Panc1 (cell line): ENCODE results near the gene ATP2B2. TPM values are rescaled to one million over a fixed set of nuclear protein-coding genes. Genes with fewer than 3 reads are reported as not detected.

Experiments used
- ATAC-seq: fragments of 200-7000 bp; cut with Tn5 transposase; 2 replicates; pipeline ENCODE4 v1.9.1; 2020; ENCODE audit warnings: mild to moderate bottlenecking, moderate library complexity
- BruUV-seq: library from RNA; stranded (reverse); fragments of 400-500 nt; replicated peaks from 2 replicates; lab custom pipeline; 2021; lab: Mats Ljungman, UMichigan
- CTCF ChIA-PET: fragments of 300-600 bp; sonication (Branson Sonifier 250); formaldehyde crosslinking; loops from one replicate; lab custom pipeline; 2022; ENCODE audit warnings: antibody characterized with exemption; lab: Charles Lee
- POLR2A ChIA-PET: fragments of 300-600 bp; sonication (Branson Sonifier 250); formaldehyde crosslinking; loops from one replicate; lab custom pipeline; 2022; ENCODE audit warnings: antibody characterized with exemption; lab: Charles Lee
- DNase-seq: peaks from one replicate; pipeline ENCODE4 v3.0.0-alpha.2; 2010; ENCODE audit warnings: low read depth, low spot score
- H3K27ac ChIP-seq: 2 replicates; pipeline ENCODE4 v1.5.1; 2011; ENCODE audit warnings: mild to moderate bottlenecking, low read length, inconsistent platforms
- H3K27me3 ChIP-seq: fragments of 200-500 bp; sonication (Bioruptor generic); 2 replicates; pipeline ENCODE4 v1.6.0; 2014; ENCODE audit warnings: low read length, inconsistent platforms; ENCODE audit not compliant: control insufficient read depth, insufficient read depth
- H3K36me3 ChIP-seq: fragments of 200-500 bp; sonication (Bioruptor generic); 2 replicates; pipeline ENCODE4 v1.5.1; 2014; ENCODE audit warnings: inconsistent platforms, mild to moderate bottlenecking, low read length, moderate library complexity; ENCODE audit not compliant: control insufficient read depth, insufficient read depth
- H3K4me1 ChIP-seq: 2 replicates; pipeline ENCODE4 v1.5.1; 2011; ENCODE audit warnings: inconsistent platforms, mild to moderate bottlenecking, low read length, moderate library complexity; ENCODE audit not compliant: control insufficient read depth, insufficient read depth
- H3K4me3 ChIP-seq, 2 experiments: 2 replicates each; pipeline ENCODE4 v1.5.1; 2011 to 2012; ENCODE audit warnings: low read depth in 2 of 2, low read length in 2 of 2, mild to moderate bottlenecking in 2 of 2, inconsistent platforms in 1 of 2, moderate library complexity in 1 of 2
- H3K9me3 ChIP-seq: fragments of 200-500 bp; sonication (Bioruptor generic); 2 replicates; pipeline ENCODE4 v1.5.1; 2014; ENCODE audit warnings: low read depth, mild to moderate bottlenecking, inconsistent platforms, low read length, moderate library complexity; ENCODE audit not compliant: control insufficient read depth, insufficient read depth
- POLR2AphosphoS5 ChIP-seq: IDR thresholded peaks from 2 replicates; pipeline ENCODE4 v1.6.1; 2012; ENCODE audit warnings: mild to moderate bottlenecking, low read depth, low read length, moderate library complexity
- SIN3A ChIP-seq: IDR thresholded peaks from 2 replicates; pipeline ENCODE4 v1.6.1; 2012; ENCODE audit warnings: low read depth, mild to moderate bottlenecking, low read length, moderate library complexity, borderline replicate concordance; ENCODE audit not compliant: insufficient read depth
- TCF7L2 ChIP-seq: IDR thresholded peaks from 2 replicates; pipeline ENCODE4 v1.6.1; 2011; ENCODE audit warnings: mild to moderate bottlenecking, low read depth, low read length, inconsistent platforms
- in situ Hi-C: cut with HindIII; loops from 2 replicates; pipeline ENCODE4 v1.10.0; 2016; ENCODE audit warnings: low sequenced_read_pairs, low pct_unique_long_range_greater_than_20kb
- intact Hi-C: fragments of 100-400 bp; cut with micrococcal nuclease; formaldehyde crosslinking; loops from one replicate; pipeline ENCODE4 v1.10.0; 2022; ENCODE audit not compliant: unreplicated experiment
- total RNA-seq: library from RNA; stranded (reverse); gene quantifications from one replicate; pipeline ENCODE4 v1.2.1, GENCODE V29; 2021; ENCODE audit not compliant: unreplicated experiment
- TF ChIP-seq, protein P1 (sequence below), 2 experiments: IDR thresholded peaks; 2 replicates each; pipeline ENCODE4 v1.6.1; 2011 to 2012; ENCODE audit warnings: low read depth in 2 of 2, control low read depth in 1 of 2, low read length in 1 of 2, mild to moderate bottlenecking in 1 of 2, moderate library complexity in 1 of 2; ENCODE audit not compliant: insufficient read depth in 1 of 2
- TF ChIP-seq, protein P2 (sequence below): fragments of 450-650 bp; IDR thresholded peaks from 2 replicates; pipeline ENCODE4 v1.5.1; 2017; ENCODE audit warnings: mild to moderate bottlenecking

The ATP2B2 gene
- total RNA-seq, 1 experiment from 2014 or later: not detected

DNA sequence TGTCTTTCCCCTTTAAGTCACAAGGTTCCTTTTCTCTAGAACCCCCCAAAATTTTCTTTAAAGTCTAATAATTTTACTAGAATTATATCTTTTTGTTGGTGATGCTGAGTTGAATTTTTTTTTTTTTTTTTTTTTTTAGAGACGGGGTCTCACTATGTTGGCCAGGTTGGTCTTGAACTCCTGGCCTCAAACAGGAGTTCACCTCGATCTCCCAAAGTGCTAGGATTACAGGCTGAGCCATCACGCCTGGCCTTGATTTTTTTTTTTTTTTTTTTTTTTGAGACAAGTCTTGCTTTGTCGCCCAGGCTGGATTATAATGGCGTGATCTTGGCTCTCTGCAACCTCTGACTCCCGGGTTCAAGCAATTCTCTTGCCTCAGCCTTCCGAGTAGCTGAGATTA, 196.7 kb downstream of the ATP2B2 start:
- DNase-seq: no peak
- H3K4me3 ChIP-seq: no peak overlapping the region
- CTCF ChIA-PET: no interaction called here
- POLR2A ChIA-PET: no interaction called here
- no peak for ATAC-seq
- no peaks in the 10 kb centered on the region for H3K27me3 ChIP-seq
- TF ChIP-seq, protein P1, sequence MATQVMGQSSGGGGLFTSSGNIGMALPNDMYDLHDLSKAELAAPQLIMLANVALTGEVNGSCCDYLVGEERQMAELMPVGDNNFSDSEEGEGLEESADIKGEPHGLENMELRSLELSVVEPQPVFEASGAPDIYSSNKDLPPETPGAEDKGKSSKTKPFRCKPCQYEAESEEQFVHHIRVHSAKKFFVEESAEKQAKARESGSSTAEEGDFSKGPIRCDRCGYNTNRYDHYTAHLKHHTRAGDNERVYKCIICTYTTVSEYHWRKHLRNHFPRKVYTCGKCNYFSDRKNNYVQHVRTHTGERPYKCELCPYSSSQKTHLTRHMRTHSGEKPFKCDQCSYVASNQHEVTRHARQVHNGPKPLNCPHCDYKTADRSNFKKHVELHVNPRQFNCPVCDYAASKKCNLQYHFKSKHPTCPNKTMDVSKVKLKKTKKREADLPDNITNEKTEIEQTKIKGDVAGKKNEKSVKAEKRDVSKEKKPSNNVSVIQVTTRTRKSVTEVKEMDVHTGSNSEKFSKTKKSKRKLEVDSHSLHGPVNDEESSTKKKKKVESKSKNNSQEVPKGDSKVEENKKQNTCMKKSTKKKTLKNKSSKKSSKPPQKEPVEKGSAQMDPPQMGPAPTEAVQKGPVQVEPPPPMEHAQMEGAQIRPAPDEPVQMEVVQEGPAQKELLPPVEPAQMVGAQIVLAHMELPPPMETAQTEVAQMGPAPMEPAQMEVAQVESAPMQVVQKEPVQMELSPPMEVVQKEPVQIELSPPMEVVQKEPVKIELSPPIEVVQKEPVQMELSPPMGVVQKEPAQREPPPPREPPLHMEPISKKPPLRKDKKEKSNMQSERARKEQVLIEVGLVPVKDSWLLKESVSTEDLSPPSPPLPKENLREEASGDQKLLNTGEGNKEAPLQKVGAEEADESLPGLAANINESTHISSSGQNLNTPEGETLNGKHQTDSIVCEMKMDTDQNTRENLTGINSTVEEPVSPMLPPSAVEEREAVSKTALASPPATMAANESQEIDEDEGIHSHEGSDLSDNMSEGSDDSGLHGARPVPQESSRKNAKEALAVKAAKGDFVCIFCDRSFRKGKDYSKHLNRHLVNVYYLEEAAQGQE (IDR thresholded peaks at IDR 0.05; ENCODE audit: insufficient read depth in 1 of 2, low read depth in 2 of 2, low read length in 1 of 2): no peak
- no peak for TF ChIP-seq TCF7L2
- no peak for TF ChIP-seq POLR2AphosphoS5
- TF ChIP-seq, protein P2, sequence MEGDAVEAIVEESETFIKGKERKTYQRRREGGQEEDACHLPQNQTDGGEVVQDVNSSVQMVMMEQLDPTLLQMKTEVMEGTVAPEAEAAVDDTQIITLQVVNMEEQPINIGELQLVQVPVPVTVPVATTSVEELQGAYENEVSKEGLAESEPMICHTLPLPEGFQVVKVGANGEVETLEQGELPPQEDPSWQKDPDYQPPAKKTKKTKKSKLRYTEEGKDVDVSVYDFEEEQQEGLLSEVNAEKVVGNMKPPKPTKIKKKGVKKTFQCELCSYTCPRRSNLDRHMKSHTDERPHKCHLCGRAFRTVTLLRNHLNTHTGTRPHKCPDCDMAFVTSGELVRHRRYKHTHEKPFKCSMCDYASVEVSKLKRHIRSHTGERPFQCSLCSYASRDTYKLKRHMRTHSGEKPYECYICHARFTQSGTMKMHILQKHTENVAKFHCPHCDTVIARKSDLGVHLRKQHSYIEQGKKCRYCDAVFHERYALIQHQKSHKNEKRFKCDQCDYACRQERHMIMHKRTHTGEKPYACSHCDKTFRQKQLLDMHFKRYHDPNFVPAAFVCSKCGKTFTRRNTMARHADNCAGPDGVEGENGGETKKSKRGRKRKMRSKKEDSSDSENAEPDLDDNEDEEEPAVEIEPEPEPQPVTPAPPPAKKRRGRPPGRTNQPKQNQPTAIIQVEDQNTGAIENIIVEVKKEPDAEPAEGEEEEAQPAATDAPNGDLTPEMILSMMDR: no peak
- no peak for TF ChIP-seq SIN3A
- BruUV-seq: no TSS peak
- in situ Hi-C loops (no loop called here), intact Hi-C loops (no loop called here)
- H3K27ac ChIP-seq: no peak overlapping the region
- no peaks in the 10 kb centered on the region for H3K4me1 ChIP-seq
- H3K9me3 ChIP-seq: no peaks in the 10 kb centered on the region
- no peaks in the 10 kb centered on the region for H3K36me3 ChIP-seq

DNA sequence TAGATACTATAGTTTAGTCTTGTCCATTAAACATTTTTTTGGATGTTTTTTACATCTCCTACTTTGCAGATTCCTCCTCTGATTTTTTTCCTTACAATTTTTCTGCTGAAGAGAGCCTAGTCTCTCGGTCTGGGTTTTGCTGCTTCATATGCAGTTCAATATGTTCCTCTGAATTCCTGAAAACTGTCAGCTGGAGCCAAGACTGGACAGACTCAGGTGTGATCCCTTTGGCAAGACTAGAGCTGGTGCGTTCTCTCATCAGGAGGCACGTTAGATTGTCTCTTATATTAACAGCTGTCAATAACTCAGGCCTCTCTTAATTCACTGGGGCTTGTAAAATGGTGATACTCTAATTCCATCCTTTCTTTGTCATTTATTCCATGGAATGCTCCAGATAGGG, 199.2 kb downstream of the ATP2B2 start:
- Histone ChIP-seq H3K4me1 (no peaks in the 10 kb centered on the region), H3K9me3 (no peaks in the 10 kb centered on the region), H3K4me3 (no peak overlapping the region), H3K27me3 (no peaks in the 10 kb centered on the region), H3K36me3 (no peaks in the 10 kb centered on the region; the same call in 1 of the 2 replicates), H3K27ac (no peak overlapping the region)
- intact Hi-C loops: no loop called here
- DNase-seq (no peak), ATAC-seq (no peak)
- TF ChIP-seq, protein P1 (IDR thresholded peaks at IDR 0.05; ENCODE audit: insufficient read depth in 1 of 2, low read depth in 2 of 2, low read length in 1 of 2): no peak
- no peak for TF ChIP-seq SIN3A
- TF ChIP-seq POLR2AphosphoS5: no peak
- no peak for TF ChIP-seq TCF7L2
- TF ChIP-seq, protein P2: no peak
- ChIA-PET POLR2A (no interaction called here), CTCF (no interaction called here)
- in situ Hi-C loops: no loop called here
- BruUV-seq: no TSS peak
